ENCODE results near the gene NFKB2.

DNA sequence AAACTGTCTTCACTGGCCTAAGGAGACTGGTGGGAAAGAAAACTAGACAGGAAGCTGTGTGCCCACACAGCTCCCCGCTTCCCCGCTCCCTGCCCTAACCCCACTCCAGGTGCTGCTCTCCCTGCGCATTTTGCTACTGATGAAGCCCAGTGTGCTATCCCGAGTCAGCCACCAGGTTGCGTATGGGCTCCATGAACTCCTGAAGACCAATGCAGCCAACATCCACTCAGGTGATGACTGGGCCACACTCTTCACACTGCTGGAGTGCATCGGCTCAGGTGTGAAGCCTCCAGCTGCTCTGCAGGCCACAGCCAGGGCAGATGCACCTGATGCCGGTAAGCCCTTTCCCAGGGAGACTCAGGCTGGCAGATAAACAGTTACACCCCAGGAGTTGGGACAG lies 20.3 kb upstream of the NFKB2 start:
- TF ChIP-seq, protein P1, sequence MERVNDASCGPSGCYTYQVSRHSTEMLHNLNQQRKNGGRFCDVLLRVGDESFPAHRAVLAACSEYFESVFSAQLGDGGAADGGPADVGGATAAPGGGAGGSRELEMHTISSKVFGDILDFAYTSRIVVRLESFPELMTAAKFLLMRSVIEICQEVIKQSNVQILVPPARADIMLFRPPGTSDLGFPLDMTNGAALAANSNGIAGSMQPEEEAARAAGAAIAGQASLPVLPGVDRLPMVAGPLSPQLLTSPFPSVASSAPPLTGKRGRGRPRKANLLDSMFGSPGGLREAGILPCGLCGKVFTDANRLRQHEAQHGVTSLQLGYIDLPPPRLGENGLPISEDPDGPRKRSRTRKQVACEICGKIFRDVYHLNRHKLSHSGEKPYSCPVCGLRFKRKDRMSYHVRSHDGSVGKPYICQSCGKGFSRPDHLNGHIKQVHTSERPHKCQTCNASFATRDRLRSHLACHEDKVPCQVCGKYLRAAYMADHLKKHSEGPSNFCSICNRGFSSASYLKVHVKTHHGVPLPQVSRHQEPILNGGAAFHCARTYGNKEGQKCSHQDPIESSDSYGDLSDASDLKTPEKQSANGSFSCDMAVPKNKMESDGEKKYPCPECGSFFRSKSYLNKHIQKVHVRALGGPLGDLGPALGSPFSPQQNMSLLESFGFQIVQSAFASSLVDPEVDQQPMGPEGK (CRISPR knock-in tag; IDR thresholded peaks at IDR 0.05; ENCODE audit: borderline replicate concordance), result no peak
- TF ChIP-seq ARNTL (CRISPR knock-in tag; IDR thresholded peaks at IDR 0.05; ENCODE audit: borderline replicate concordance, low read depth) (no peak), ZNF70 (CRISPR knock-in tag; IDR thresholded peaks at IDR 0.05) (no peak)
- TF ChIP-seq, protein P2, sequence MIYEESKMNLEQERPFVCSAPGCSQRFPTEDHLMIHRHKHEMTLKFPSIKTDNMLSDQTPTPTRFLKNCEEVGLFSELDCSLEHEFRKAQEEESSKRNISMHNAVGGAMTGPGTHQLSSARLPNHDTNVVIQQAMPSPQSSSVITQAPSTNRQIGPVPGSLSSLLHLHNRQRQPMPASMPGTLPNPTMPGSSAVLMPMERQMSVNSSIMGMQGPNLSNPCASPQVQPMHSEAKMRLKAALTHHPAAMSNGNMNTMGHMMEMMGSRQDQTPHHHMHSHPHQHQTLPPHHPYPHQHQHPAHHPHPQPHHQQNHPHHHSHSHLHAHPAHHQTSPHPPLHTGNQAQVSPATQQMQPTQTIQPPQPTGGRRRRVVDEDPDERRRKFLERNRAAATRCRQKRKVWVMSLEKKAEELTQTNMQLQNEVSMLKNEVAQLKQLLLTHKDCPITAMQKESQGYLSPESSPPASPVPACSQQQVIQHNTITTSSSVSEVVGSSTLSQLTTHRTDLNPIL (CRISPR knock-in tag; IDR thresholded peaks at IDR 0.05; ENCODE audit: low read depth), result no peak

Measured in SK-N-SH treated with all-trans-retinoic acid at 6 μM for 48 hours (cell line).